GM12878 (cell line): ENCODE measurements around the gene PHF23. TPM values are rescaled to one million over a fixed set of nuclear protein-coding genes. Genes with fewer than 3 reads are reported as not detected.

Experiments
- BACH1 ChIP-seq: fragments of 450-650 bp; IDR thresholded peaks from 2 replicates; pipeline ENCODE4 v1.6.1; 2017; ENCODE audit warnings: mild to moderate bottlenecking, borderline replicate concordance
- CEBPB ChIP-seq, 2 experiments: fragments of 150-350 bp in 1 of 2; IDR thresholded peaks; 2 replicates each; pipeline ENCODE4 v1.6.1; 2012 to 2014; ENCODE audit warnings: low read depth in 2 of 2, low read length in 2 of 2, borderline replicate concordance in 1 of 2, inconsistent platforms in 1 of 2
- CREB1 ChIP-seq: IDR thresholded peaks from 2 replicates; pipeline ENCODE4 v1.6.1; 2012; ENCODE audit warnings: low read depth, mild to moderate bottlenecking, inconsistent platforms
- EED ChIP-seq: sonication (generic); IDR thresholded peaks from 2 replicates; pipeline ENCODE4 v1.6.1; 2016; ENCODE audit warnings: antibody characterized with exemption, low read depth
- EGR1 ChIP-seq, 2 experiments: IDR thresholded peaks; 1 replicate in 1 of 2; 2 replicates in 1 of 2; pipeline ENCODE4 v1.6.1; 2011 to 2012; ENCODE audit warnings: low read depth in 2 of 2, low read length in 2 of 2, borderline replicate concordance in 1 of 2, mild to moderate bottlenecking in 1 of 2, moderate library complexity in 1 of 2
- FOXK2 ChIP-seq: fragments of 450-650 bp; IDR thresholded peaks from 2 replicates; pipeline ENCODE4 v1.6.1; 2017; ENCODE audit warnings: mild to moderate bottlenecking, moderate library complexity
- GABPA ChIP-seq: IDR thresholded peaks from 2 replicates; pipeline ENCODE4 v1.6.1; 2014; ENCODE audit warnings: antibody characterized with exemption, low read depth, mild to moderate bottlenecking, inconsistent platforms
- HDGF ChIP-seq: fragments of 450-650 bp; IDR thresholded peaks from 2 replicates; pipeline ENCODE4 v1.6.1; 2016; ENCODE audit warnings: antibody characterized with exemption
- MEF2A ChIP-seq: IDR thresholded peaks from 2 replicates; pipeline ENCODE4 v1.6.1; 2011; ENCODE audit warnings: low read depth, mild to moderate bottlenecking, low read length, moderate library complexity; ENCODE audit not compliant: insufficient read depth
- MYB ChIP-seq: fragments of 150-350 bp; IDR thresholded peaks from 2 replicates; pipeline ENCODE4 v1.6.1; 2014; ENCODE audit warnings: mild to moderate bottlenecking, low read depth, low read length, borderline replicate concordance
- NBN ChIP-seq: fragments of 450-650 bp; IDR thresholded peaks from 2 replicates; pipeline ENCODE4 v1.6.1; 2016
- NFYA ChIP-seq: IDR thresholded peaks from 2 replicates; pipeline ENCODE4 v1.6.1; 2011; ENCODE audit warnings: low read depth, mild to moderate bottlenecking, low read length, improper control_type of control experiment, borderline replicate concordance
- NFYB ChIP-seq: IDR thresholded peaks from 2 replicates; pipeline ENCODE4 v1.6.1; 2011; ENCODE audit warnings: low read depth, mild to moderate bottlenecking, low read length, improper control_type of control experiment, moderate library complexity; ENCODE audit not compliant: insufficient read depth
- RCOR1 ChIP-seq: conservative IDR thresholded peaks from 2 replicates; pipeline ENCODE4 v1.6.1; 2012; ENCODE audit warnings: low read depth, low read length, improper control_type of control experiment
- RFX5 ChIP-seq: IDR thresholded peaks from 2 replicates; pipeline ENCODE4 v1.6.1; 2011; ENCODE audit warnings: low read depth, low read length, improper control_type of control experiment
- RUNX3 ChIP-seq: IDR thresholded peaks from 2 replicates; pipeline ENCODE4 v1.6.1; 2012; ENCODE audit warnings: low read length, inconsistent platforms
- SMARCA5 ChIP-seq: fragments of 450-650 bp; IDR thresholded peaks from 2 replicates; pipeline ENCODE4 v1.6.1; 2017; ENCODE audit warnings: mild to moderate bottlenecking
- SRF ChIP-seq, 2 experiments: IDR thresholded peaks; 2 replicates each; pipeline ENCODE4 v1.6.1; 2011; ENCODE audit warnings: low read depth in 2 of 2, low read length in 2 of 2, mild to moderate bottlenecking in 1 of 2, moderate library complexity in 1 of 2
- TARDBP ChIP-seq: IDR thresholded peaks from 2 replicates; pipeline ENCODE4 v1.6.1; 2016; ENCODE audit warnings: borderline replicate concordance
- USF1 ChIP-seq: IDR thresholded peaks from 2 replicates; pipeline ENCODE4 v1.6.1; 2011; ENCODE audit warnings: borderline replicate concordance, low read depth, mild to moderate bottlenecking, moderate library complexity, mixed read lengths, low read length; ENCODE audit not compliant: insufficient read depth; ENCODE audit errors: extremely low read length
- WRNIP1 ChIP-seq: IDR thresholded peaks from 2 replicates; pipeline ENCODE4 v1.6.1; 2011; ENCODE audit warnings: low read depth, low read length, improper control_type of control experiment, borderline replicate concordance
- YBX1 ChIP-seq: fragments of 450-650 bp; IDR thresholded peaks from 2 replicates; pipeline ENCODE4 v1.6.1; 2016; ENCODE audit warnings: antibody characterized with exemption
- ZBTB33 ChIP-seq: fragments of 450-650 bp; IDR thresholded peaks from 2 replicates; pipeline ENCODE4 v1.6.1; 2017; ENCODE audit warnings: mild to moderate bottlenecking
- ZNF207 ChIP-seq: fragments of 450-650 bp; IDR thresholded peaks from 2 replicates; pipeline ENCODE4 v1.6.1; 2014; ENCODE audit warnings: antibody characterized with exemption, mild to moderate bottlenecking, borderline replicate concordance
- ZNF217 ChIP-seq: fragments of 450-650 bp; IDR thresholded peaks from 2 replicates; pipeline ENCODE4 v1.6.1; 2017; ENCODE audit warnings: antibody characterized with exemption, mild to moderate bottlenecking
- ZNF622 ChIP-seq: fragments of 450-650 bp; IDR thresholded peaks from 2 replicates; pipeline ENCODE4 v1.6.1; 2017; ENCODE audit warnings: mild to moderate bottlenecking, inconsistent platforms
- polyA plus RNA-seq, 11 experiments: library from polyadenylated mRNA; depleted of rRNA in 4 of 11; unstranded in 6 of 11; stranded (reverse) in 5 of 11; fragments of >200 nt; fragmentation: Nextera tagmentation in 4 of 11; fragmentation: Illumina TruSeq in 1 of 11; extraction: Ambion mirVana in 4 of 11; extraction: Trizol in 1 of 11; gene quantifications; 1 replicate in 1 of 11; 2 replicates in 10 of 11; pipeline versions ENCODE4 v1.2.1 to v1.2.3, GENCODE V29; 2011 to 2016; ENCODE audit warnings: inconsistent platforms in 2 of 11, missing spikeins in 2 of 11, low read depth in 1 of 11
- total RNA-seq, 4 experiments: library from RNA; depleted of rRNA in 3 of 4; stranded (reverse); fragments of >200 nt in 3 of 4; fragmentation: Illumina TruSeq in 1 of 4; extraction: Trizol in 1 of 4; gene quantifications; 2 replicates each; pipeline versions ENCODE4 v1.2.1 to v1.2.3, GENCODE V29; 2013 to 2021
- TF ChIP-seq, protein P1 (sequence below): fragments of 450-650 bp; formaldehyde crosslinking; IDR thresholded peaks from 2 replicates; pipeline ENCODE4 v1.4.0; 2022; ENCODE audit warnings: mild to moderate bottlenecking, moderate library complexity

PHF23 gene
- total and polyA plus RNA-seq, 10 of the 15 experiments (the other 5 are each of a cell fraction or from before 2014, with no cell fraction given) = 8.2 to 84.8 (median 32.6) TPM

DNA sequence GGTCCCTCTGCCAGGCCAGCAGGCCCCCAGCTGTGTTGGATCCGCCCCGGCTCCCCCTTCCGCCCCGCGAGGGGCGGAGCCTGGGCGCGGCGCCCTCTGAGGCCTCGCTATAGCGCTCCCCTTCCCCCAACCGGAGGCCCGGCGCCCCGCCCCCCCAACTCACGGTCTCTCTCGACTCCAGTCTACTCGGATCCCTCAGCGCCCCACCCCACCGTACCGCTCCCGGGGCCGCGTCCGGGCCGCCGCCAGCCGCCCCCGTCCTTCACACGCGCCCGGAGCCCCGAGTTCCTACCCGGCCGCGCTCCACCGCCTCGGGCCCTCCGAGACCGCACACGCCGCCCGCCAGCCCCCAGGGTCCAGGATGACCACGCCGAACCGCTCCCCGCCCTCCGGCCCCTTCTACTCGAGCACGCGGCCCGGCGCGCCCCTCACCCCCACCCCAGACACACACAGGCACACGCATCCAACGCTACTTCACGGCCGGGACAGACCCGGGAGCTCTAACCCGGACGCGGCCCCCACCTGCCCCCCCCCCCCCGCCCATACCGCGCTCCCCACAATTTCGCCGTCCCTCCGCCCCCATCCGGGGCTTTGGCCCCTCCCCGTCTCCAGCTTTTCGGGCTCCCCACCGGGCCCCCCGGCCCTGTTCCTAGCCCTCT, 1.4 kb downstream of the PHF23 start (continued):
- no peak for TF ChIP-seq USF1
- no peak for TF ChIP-seq TARDBP
- TF ChIP-seq RFX5 = no peak
- no peak for TF ChIP-seq EED
- TF ChIP-seq CREB1 = no peak
- TF ChIP-seq MEF2A = no peak
- TF ChIP-seq BACH1 = no peak; the same call in 1 of the 2 replicates
- TF ChIP-seq RCOR1 = no peak
- TF ChIP-seq ZBTB33 = no peak
- 0 out of 2 replicates have a peak, but pooled peaks have one; percentile 13 for TF ChIP-seq RUNX3
- no peak for TF ChIP-seq NFYB
- no peak for TF ChIP-seq WRNIP1
- TF ChIP-seq ZNF622 = no peak
- no peak for TF ChIP-seq CEBPB (IDR thresholded peaks at IDR 0.05; ENCODE audit: borderline replicate concordance in 1 of 2, low read depth in 2 of 2, low read length in 2 of 2)
- TF ChIP-seq HDGF = no peak
- no peak; a peak in 1 of 3 replicates for TF ChIP-seq EGR1 (IDR thresholded peaks at IDR 0.05; ENCODE audit: borderline replicate concordance in 1 of 2, low read depth in 2 of 2, low read length in 2 of 2)
- no peak for TF ChIP-seq NBN
- TF ChIP-seq ZNF217 = no peak
- no peak for TF ChIP-seq FOXK2
- TF ChIP-seq, protein P1, sequence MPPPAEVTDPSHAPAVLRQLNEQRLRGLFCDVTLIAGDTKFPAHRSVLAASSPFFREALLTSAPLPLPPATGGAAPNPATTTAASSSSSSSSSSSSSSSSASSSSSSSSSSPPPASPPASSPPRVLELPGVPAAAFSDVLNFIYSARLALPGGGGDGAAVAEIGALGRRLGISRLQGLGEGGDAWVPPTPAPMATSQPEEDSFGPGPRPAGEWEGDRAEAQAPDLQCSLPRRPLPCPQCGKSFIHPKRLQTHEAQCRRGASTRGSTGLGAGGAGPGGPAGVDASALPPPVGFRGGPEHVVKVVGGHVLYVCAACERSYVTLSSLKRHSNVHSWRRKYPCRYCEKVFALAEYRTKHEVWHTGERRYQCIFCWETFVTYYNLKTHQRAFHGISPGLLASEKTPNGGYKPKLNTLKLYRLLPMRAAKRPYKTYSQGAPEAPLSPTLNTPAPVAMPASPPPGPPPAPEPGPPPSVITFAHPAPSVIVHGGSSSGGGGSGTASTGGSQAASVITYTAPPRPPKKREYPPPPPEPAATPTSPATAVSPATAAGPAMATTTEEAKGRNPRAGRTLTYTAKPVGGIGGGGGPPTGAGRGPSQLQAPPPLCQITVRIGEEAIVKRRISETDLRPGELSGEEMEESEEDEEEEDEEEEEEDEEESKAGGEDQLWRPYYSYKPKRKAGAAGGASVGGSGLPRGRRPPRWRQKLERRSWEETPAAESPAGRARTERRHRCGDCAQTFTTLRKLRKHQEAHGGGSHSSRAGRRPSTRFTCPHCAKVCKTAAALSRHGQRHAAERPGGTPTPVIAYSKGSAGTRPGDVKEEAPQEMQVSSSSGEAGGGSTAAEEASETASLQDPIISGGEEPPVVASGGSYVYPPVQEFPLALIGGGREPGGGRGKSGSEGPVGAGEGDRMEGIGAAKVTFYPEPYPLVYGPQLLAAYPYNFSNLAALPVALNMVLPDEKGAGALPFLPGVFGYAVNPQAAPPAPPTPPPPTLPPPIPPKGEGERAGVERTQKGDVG (CRISPR knock-in tag) = no peak
- TF ChIP-seq GABPA = no peak
- TF ChIP-seq SMARCA5 = 0 out of 2 replicates have a peak, but pooled peaks have one; percentile 48
- TF ChIP-seq SRF (IDR thresholded peaks at IDR 0.05; ENCODE audit: low read depth in 2 of 2, low read length in 2 of 2) = no peak
- no peak for TF ChIP-seq YBX1
- no peak for TF ChIP-seq NFYA
- no peak for TF ChIP-seq MYB
- no peak for TF ChIP-seq ZNF207
